MM.1S (cell line): ENCODE data around the gene SLX9.

Source experiments
- CTCF ChIP-seq: fragments of 300-600 bp; sonication (generic); IDR thresholded peaks from 2 replicates; pipeline ENCODE4 v1.5.1; 2016; ENCODE audit warnings: antibody characterized with exemption, low read length, mixed read lengths
- EZH2 ChIP-seq: fragments of 300-600 bp; sonication (generic); optimal IDR thresholded peaks from 2 replicates; pipeline ENCODE3; 2017; ENCODE audit warnings: low read depth, mild to moderate bottlenecking, antibody characterized with exemption, low read length, mixed read lengths

GRCh38 chr21:44933199-44933917 lies 6.5 kb upstream of the SLX9 start:
- TF ChIP-seq CTCF (no peak), EZH2 (no peak)
